ENCODE measurements around the gene SZRD1. TPM values are rescaled to one million over a fixed set of nuclear protein-coding genes. Genes with fewer than 3 reads are reported as not detected.

SZRD1 gene
- total RNA-seq, 1 donor, result 72.5 TPM

DNA sequence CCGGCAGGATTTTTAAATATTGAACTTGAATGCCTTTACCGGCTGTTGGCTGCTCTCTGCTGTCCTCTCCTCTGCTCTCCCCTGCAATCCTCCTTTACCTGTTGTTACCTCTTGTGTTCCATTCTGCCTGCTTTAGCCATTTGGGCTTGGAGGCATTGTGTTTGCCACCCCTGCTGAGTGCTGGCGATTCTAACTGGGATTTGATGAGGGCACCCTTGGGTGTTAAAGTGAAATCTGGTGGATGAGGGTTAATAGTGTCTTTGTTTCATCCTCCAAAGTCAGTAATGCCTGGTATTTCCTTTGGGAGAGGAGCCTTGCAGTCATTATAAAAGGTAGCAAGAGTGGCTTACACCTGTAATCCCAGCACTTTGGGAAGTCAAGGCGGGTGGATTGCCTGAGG is 9.9 kb downstream of the SZRD1 start:
- no peak for DNase-seq (ENCODE audit: low read depth)
- TF ChIP-seq, protein P1, sequence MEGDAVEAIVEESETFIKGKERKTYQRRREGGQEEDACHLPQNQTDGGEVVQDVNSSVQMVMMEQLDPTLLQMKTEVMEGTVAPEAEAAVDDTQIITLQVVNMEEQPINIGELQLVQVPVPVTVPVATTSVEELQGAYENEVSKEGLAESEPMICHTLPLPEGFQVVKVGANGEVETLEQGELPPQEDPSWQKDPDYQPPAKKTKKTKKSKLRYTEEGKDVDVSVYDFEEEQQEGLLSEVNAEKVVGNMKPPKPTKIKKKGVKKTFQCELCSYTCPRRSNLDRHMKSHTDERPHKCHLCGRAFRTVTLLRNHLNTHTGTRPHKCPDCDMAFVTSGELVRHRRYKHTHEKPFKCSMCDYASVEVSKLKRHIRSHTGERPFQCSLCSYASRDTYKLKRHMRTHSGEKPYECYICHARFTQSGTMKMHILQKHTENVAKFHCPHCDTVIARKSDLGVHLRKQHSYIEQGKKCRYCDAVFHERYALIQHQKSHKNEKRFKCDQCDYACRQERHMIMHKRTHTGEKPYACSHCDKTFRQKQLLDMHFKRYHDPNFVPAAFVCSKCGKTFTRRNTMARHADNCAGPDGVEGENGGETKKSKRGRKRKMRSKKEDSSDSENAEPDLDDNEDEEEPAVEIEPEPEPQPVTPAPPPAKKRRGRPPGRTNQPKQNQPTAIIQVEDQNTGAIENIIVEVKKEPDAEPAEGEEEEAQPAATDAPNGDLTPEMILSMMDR (IDR thresholded peaks at IDR 0.05; ENCODE audit: insufficient read depth, low read depth, low read length), result no peak
- H3K4me3 ChIP-seq (ENCODE audit: low read depth, low read length), result no peak overlapping the region

GRCh38 chr1:16378443-16378842 is 11.4 kb downstream of the SZRD1 start:
- H3K4me3 ChIP-seq (ENCODE audit: low read depth, low read length), result no peak overlapping the region
- DNase-seq (ENCODE audit: low read depth), result no peak
- TF ChIP-seq, protein P1 (IDR thresholded peaks at IDR 0.05; ENCODE audit: insufficient read depth, low read depth, low read length), result no peak

DNA sequence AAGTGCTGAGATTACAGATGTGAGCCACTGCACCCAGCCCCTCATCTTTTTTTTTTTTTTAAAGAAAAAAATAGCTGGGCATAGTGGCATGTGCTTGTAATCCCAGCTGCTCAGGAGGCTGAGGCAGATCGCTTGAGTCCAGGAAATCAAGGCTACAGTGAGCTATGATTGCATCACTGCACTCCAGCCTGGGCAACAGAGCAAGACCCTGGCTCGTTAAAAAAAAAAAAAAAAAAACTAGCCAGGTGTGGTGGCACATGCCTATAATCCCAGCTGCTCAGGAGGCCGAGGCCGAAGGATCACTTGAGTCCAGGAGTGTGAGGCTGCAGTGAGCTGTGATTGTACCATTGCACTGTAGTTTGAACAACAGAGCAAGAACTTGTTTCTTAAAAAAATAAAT is 13.8 kb downstream of the SZRD1 start:
- no peak overlapping the region for H3K4me3 ChIP-seq (ENCODE audit: low read depth, low read length)
- no peak for DNase-seq (ENCODE audit: low read depth)
- TF ChIP-seq, protein P1 (IDR thresholded peaks at IDR 0.05; ENCODE audit: insufficient read depth, low read depth, low read length), result no peak

DNA sequence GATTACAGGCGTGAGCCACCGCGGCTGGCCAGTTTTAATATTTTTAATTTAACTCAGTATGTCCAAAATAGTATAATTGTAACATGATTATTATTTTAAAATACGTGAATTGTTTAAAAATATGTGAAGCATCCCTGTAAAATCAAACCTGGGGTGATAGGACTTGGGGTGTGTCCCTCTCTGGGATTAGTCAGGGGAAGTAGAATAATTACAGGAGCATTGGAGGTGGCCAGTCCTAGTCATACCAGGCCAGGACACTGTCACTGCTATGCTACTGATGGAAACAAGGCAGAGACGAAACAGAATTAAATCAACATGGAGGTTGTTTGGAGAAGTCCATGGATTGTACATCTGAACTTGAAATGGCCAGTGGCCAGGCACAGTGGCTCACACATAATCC is 16.8 kb downstream of the SZRD1 start:
- DNase-seq (ENCODE audit: low read depth), result no peak
- TF ChIP-seq, protein P1 (IDR thresholded peaks at IDR 0.05; ENCODE audit: insufficient read depth, low read depth, low read length), result no peak
- no peak overlapping the region for H3K4me3 ChIP-seq (ENCODE audit: low read depth, low read length)

- DNase-seq (ENCODE audit: low read depth), result no peak
- H3K4me3 ChIP-seq (ENCODE audit: low read depth, low read length), result no peak overlapping the region
- TF ChIP-seq, protein P1 (IDR thresholded peaks at IDR 0.05; ENCODE audit: insufficient read depth, low read depth, low read length), result no peak
These were observed 18.8 kb downstream of the SZRD1 start for GRCh38 chr1:16385659-16386453.

DNA sequence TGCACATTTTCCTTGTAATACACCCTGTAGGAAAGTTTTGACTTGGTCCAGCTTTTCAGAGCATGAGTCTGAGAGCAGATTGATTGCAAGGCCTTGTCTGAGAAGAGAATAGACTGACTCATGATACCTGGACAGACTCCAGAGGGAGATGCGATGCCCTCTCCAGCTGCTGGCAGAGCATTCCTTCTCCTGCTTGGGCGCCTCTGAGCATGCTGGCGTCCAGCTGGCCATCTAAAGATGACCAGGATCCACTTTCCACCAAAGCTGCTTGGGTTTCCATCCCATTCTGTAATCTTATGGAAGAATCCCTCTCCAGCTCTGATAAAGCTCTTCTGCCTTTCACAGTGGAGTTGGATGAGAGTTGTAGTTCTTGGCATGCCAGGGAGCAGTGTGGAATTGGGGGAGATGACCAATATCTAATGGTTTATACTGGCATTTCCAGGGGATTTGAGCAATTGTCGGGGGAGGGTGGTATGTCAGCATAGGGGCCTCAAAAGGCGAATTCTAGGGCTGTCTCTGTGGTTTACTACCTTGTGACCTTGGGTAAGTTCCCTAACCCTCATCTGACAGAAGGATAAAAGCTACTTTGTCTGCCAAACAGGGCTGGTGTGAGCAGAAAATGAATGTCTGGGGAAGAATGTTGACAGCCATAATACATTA is 19.5 kb downstream of the SZRD1 start:
- peak; percentile 59 for DNase-seq (ENCODE audit: low read depth)
- H3K4me3 ChIP-seq (ENCODE audit: low read depth, low read length), result peak overlapping the region; percentile 47
- TF ChIP-seq, protein P1 (IDR thresholded peaks at IDR 0.05; ENCODE audit: insufficient read depth, low read depth, low read length), result no peak

Data from fibroblast of villous mesenchyme (primary cell).